ENCODE results near the gene HFE. TPM values are rescaled to one million over a fixed set of nuclear protein-coding genes. Genes with fewer than 3 reads are reported as not detected.
A peak's percentile ranks its signal among the peaks of the same experiment; 100 is the strongest.

The HFE gene
- total and polyA plus RNA-seq, 2 of the 13 experiments (the other 11 are each of a cell fraction or from before 2014, with no cell fraction given), result 3.7 to 6.3 TPM

DNA sequence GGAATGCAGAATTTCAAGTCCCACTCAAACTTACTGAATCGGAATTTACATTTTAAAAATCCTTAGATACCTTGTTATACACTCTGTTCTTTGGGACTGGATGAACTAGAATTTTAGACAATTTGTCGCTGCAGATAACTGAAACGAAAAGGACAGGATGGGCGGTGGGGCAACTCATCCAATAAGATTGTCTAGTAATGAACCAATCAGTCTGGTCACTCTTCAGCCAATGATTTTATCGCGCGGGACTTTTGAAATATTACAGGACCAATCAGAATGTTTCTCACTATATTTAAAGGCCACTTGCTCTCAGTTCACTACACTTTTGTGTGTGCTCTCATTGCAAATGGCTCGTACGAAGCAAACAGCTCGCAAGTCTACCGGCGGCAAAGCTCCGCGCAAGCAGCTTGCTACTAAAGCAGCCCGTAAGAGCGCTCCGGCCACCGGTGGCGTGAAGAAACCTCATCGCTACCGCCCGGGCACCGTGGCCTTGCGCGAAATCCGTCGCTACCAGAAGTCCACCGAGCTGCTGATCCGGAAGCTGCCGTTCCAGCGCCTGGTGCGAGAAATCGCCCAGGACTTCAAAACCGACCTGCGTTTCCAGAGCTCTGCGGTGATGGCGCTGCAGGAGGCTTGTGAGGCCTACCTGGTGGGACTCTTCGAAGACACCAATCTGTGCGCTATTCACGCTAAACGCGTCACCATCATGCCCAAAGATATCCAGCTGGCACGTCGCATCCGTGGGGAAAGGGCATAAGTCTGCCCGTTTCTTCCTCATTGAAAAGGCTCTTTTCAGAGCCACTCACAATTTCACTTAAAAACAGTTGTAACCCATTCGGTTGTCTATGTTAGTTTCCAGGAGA, 41.9 kb upstream of the HFE start (continued):
- no peak for TF ChIP-seq ZNF207 (IDR thresholded peaks at IDR 0.05; ENCODE audit: borderline replicate concordance)
- TF ChIP-seq ZNF335 (CRISPR knock-in tag; IDR thresholded peaks at IDR 0.05), result 0 out of 2 replicates have a peak, but pooled peaks have one; percentile 13
- 0 out of 2 replicates have a peak, but pooled peaks have one; percentile 26 for TF ChIP-seq ZMYM2 (CRISPR knock-in tag; IDR thresholded peaks at IDR 0.05)
- TF ChIP-seq ZNF432 (CRISPR knock-in tag; IDR thresholded peaks at IDR 0.05; ENCODE audit: borderline replicate concordance), result no peak
- no peak for TF ChIP-seq RARG (CRISPR knock-in tag; IDR thresholded peaks at IDR 0.05; ENCODE audit: low read depth)
- 0 out of 2 replicates have a peak, but pooled peaks have one; percentile 62 for TF ChIP-seq SP140L (CRISPR knock-in tag; IDR thresholded peaks at IDR 0.05; ENCODE audit: borderline replicate concordance)
- TF ChIP-seq ZBTB38 (CRISPR knock-in tag; IDR thresholded peaks at IDR 0.05), result peak; percentile 94
- peak; percentile 95; the same call in 1 of the 2 replicates for TF ChIP-seq DNMT1 (CRISPR knock-in tag; IDR thresholded peaks at IDR 0.05)
- no peak; the same call in 1 of the 2 replicates for TF ChIP-seq PITX1 (CRISPR knock-in tag; IDR thresholded peaks at IDR 0.05)
- TF ChIP-seq U2AF2 (IDR thresholded peaks at IDR 0.05; ENCODE audit: low read depth, low read length), result peak; percentile 66; the same call in 1 of the 2 replicates
- TF ChIP-seq GFI1 (CRISPR knock-in tag; IDR thresholded peaks at IDR 0.05; ENCODE audit: borderline replicate concordance), result peak; percentile 81; the same call in 1 of the 2 replicates
- peak; percentile 96 for TF ChIP-seq ZNF256 (CRISPR knock-in tag; conservative IDR thresholded peaks at IDR 0.05)
- TF ChIP-seq CCAR2 (optimal IDR thresholded peaks at IDR 0.05; ENCODE audit: low read depth, low read length), result no peak
- peak; percentile 77; the same call in 1 of the 2 replicates for TF ChIP-seq TBX2 (CRISPR knock-in tag; IDR thresholded peaks at IDR 0.05; ENCODE audit: borderline replicate concordance)
- TF ChIP-seq ZNF781 (CRISPR knock-in tag; IDR thresholded peaks at IDR 0.05; ENCODE audit: borderline replicate concordance, not compliant biosample characterization), result peak; percentile 47
- peak; percentile 74 for TF ChIP-seq RXRB (CRISPR knock-in tag; IDR thresholded peaks at IDR 0.05; ENCODE audit: borderline replicate concordance)
- peak; percentile 26; the same call in 1 of the 2 replicates for TF ChIP-seq ZNF326 (CRISPR knock-in tag; IDR thresholded peaks at IDR 0.05; ENCODE audit: borderline replicate concordance)
- TF ChIP-seq, protein P1, sequence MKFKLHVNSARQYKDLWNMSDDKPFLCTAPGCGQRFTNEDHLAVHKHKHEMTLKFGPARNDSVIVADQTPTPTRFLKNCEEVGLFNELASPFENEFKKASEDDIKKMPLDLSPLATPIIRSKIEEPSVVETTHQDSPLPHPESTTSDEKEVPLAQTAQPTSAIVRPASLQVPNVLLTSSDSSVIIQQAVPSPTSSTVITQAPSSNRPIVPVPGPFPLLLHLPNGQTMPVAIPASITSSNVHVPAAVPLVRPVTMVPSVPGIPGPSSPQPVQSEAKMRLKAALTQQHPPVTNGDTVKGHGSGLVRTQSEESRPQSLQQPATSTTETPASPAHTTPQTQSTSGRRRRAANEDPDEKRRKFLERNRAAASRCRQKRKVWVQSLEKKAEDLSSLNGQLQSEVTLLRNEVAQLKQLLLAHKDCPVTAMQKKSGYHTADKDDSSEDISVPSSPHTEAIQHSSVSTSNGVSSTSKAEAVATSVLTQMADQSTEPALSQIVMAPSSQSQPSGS (CRISPR knock-in tag; IDR thresholded peaks at IDR 0.05), result peak; percentile 84
- no peak for TF ChIP-seq NR1H2 (CRISPR knock-in tag; IDR thresholded peaks at IDR 0.05; ENCODE audit: borderline replicate concordance, low read depth)
- no peak for TF ChIP-seq ZNF17 (CRISPR knock-in tag; IDR thresholded peaks at IDR 0.05)
- peak; percentile 80; the same call in 1 of the 2 replicates for TF ChIP-seq PHF21A (CRISPR knock-in tag; IDR thresholded peaks at IDR 0.05)
- peak; percentile 24 for TF ChIP-seq NR2F6 (IDR thresholded peaks at IDR 0.05)
- TF ChIP-seq NR2F6 (CRISPR knock-in tag; IDR thresholded peaks at IDR 0.05), result peak; percentile 47; the same call in 1 of the 2 replicates
- TF ChIP-seq, protein P2, sequence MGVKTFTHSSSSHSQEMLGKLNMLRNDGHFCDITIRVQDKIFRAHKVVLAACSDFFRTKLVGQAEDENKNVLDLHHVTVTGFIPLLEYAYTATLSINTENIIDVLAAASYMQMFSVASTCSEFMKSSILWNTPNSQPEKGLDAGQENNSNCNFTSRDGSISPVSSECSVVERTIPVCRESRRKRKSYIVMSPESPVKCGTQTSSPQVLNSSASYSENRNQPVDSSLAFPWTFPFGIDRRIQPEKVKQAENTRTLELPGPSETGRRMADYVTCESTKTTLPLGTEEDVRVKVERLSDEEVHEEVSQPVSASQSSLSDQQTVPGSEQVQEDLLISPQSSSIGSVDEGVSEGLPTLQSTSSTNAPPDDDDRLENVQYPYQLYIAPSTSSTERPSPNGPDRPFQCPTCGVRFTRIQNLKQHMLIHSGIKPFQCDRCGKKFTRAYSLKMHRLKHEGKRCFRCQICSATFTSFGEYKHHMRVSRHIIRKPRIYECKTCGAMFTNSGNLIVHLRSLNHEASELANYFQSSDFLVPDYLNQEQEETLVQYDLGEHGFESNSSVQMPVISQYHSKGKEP (CRISPR knock-in tag; IDR thresholded peaks at IDR 0.05), result peak; percentile 48; the same call in 1 of the 2 replicates
- TF ChIP-seq ZNF143 (CRISPR knock-in tag; IDR thresholded peaks at IDR 0.05), result peak; percentile 54
- TF ChIP-seq ZNF747 (CRISPR knock-in tag; IDR thresholded peaks at IDR 0.05; ENCODE audit: borderline replicate concordance), result no peak; the same call in none of the 2 replicates
- TF ChIP-seq SIX1 (CRISPR knock-in tag; IDR thresholded peaks at IDR 0.05; ENCODE audit: borderline replicate concordance), result no peak; the same call in none of the 2 replicates
- peak; percentile 90; the same call in 1 of the 2 replicates for TF ChIP-seq ZNF724P (CRISPR knock-in tag; IDR thresholded peaks at IDR 0.05; ENCODE audit: borderline replicate concordance)
- peak; percentile 71 for TF ChIP-seq NAIF1 (CRISPR knock-in tag; IDR thresholded peaks at IDR 0.05; ENCODE audit: borderline replicate concordance)
